K562 (cell line): Measurements from ENCODE around the gene OLFML1. TPM values are rescaled to one million over a fixed set of nuclear protein-coding genes. Genes with fewer than 3 reads are reported as not detected.
A peak's percentile ranks its signal among the peaks of the same experiment; 100 is the strongest.

Experiments used
- ATAC-seq: fragments of 200-7000 bp; cut with Tn5 transposase; 3 replicates; pipeline ENCODE4 v1.9.1; 2020; ENCODE audit warnings: moderate library complexity
- BruUV-seq: library from RNA; stranded (reverse); fragments of 400-500 nt; replicated peaks from 2 replicates; lab custom pipeline; 2021; lab: Mats Ljungman, UMichigan
- CTCF ChIA-PET: fragments of 300-600 bp; formaldehyde crosslinking; extraction: SDS; loops from one replicate; lab custom pipeline; 2021; ENCODE audit warnings: low intra/inter-chr PET ratio; lab: Yijun Ruan, JAX
- POLR2A ChIA-PET: fragments of 300-600, 350-650 bp; sonication (Branson Sonifier 250); formaldehyde crosslinking; extraction: SDS; loops from one replicate; lab custom pipeline; 2021; ENCODE audit warnings: antibody characterized with exemption, inconsistent platforms; lab: Yijun Ruan, JAX
- DNase-seq, 4 experiments: peaks; one replicate each; pipeline versions ENCODE4 v3.0.0 to v3.0.0-alpha.2; 2011 to 2018; ENCODE audit warnings: low spot score in 3 of 4, mixed read lengths in 3 of 4; ENCODE audit errors: extremely low read depth in 1 of 4
- FAIRE-seq: peaks from 2 replicates; lab custom pipeline; 2011; peaks lifted over from hg19 to GRCh38; lab: Jason Lieb, UNC
- H2AFZ ChIP-seq: 2 replicates; pipeline ENCODE4 v1.6.0; 2011; ENCODE audit warnings: low read depth, low read length, control low read depth, inconsistent platforms
- H3K27ac ChIP-seq: fragments of 200-600 bp; 3 replicates; pipeline ENCODE4 v1.8.0; 2011; ENCODE audit warnings: low read depth, mild to moderate bottlenecking, control low read depth, inconsistent platforms, low read length, moderate library complexity, mixed read lengths; ENCODE audit errors: extremely low read depth
- H3K27me3 ChIP-seq, 2 experiments: fragments of 300-600 bp in 1 of 2; 2 replicates in 1 of 2; 3 replicates in 1 of 2; pipeline versions ENCODE4 v1.6.0 to v1.8.0; 2011; ENCODE audit warnings: inconsistent platforms in 2 of 2, low read length in 2 of 2, mild to moderate bottlenecking in 1 of 2, mixed read lengths in 1 of 2, moderate library complexity in 1 of 2; ENCODE audit not compliant: control insufficient read depth in 2 of 2, insufficient read depth in 2 of 2
- H3K36me3 ChIP-seq: fragments of 300-600 bp; 3 replicates; pipeline ENCODE4 v1.8.0; 2011; ENCODE audit warnings: mild to moderate bottlenecking, low read length, inconsistent platforms; ENCODE audit not compliant: control insufficient read depth, insufficient read depth
- H3K4me1 ChIP-seq, 2 experiments: fragments of 200-600 bp in 1 of 2; replicated peaks in 1 of 2; 2 replicates in 1 of 2; 3 replicates in 1 of 2; pipeline versions ENCODE4 v1.5.1 to v1.8.0; 2011; ENCODE audit warnings: inconsistent platforms in 2 of 2, low read length in 2 of 2, mild to moderate bottlenecking in 1 of 2, mixed read lengths in 1 of 2, moderate library complexity in 1 of 2; ENCODE audit not compliant: control insufficient read depth in 2 of 2, insufficient read depth in 2 of 2
- H3K4me2 ChIP-seq: 2 replicates; pipeline ENCODE4 v1.6.1; 2011; ENCODE audit warnings: low read length, control low read depth, inconsistent platforms, mixed read lengths; ENCODE audit not compliant: insufficient read depth
- H3K4me3 ChIP-seq: fragments of 200-600 bp; sonication (generic), shearing (Covaris generic); 2 replicates; pipeline ENCODE4 v1.5.1; 2016; ENCODE audit warnings: control low read depth, inconsistent platforms
- H3K79me2 ChIP-seq: fragments of 200-600 bp; 3 replicates; pipeline ENCODE4 v1.8.0; 2011; ENCODE audit warnings: low read length, inconsistent platforms; ENCODE audit not compliant: control insufficient read depth, insufficient read depth
- H3K9ac ChIP-seq, 2 experiments: 2 replicates each; pipeline versions ENCODE4 v1.6.0 to v1.6.1; 2011; ENCODE audit warnings: low read depth in 2 of 2, low read length in 2 of 2, control low read depth in 1 of 2, inconsistent platforms in 1 of 2, mild to moderate bottlenecking in 1 of 2, mixed read lengths in 1 of 2; ENCODE audit not compliant: insufficient read depth in 1 of 2
- H3K9me1 ChIP-seq: one replicate; pipeline ENCODE4 v1.6.0; 2011; ENCODE audit warnings: inconsistent platforms, mild to moderate bottlenecking, low read length, moderate library complexity; ENCODE audit not compliant: control insufficient read depth, insufficient read depth
- H3K9me3 ChIP-seq: replicated peaks from 2 replicates; pipeline ENCODE4 v1.5.1; 2011; ENCODE audit warnings: low read depth, low read length, inconsistent platforms; ENCODE audit not compliant: control insufficient read depth, insufficient read depth
- H4K20me1 ChIP-seq: replicated peaks from 2 replicates; pipeline ENCODE4 v1.6.1; 2011; ENCODE audit warnings: low read length, inconsistent platforms, mixed read lengths; ENCODE audit not compliant: control insufficient read depth, insufficient read depth
- BHLHE40 ChIP-seq: IDR thresholded peaks from 2 replicates; pipeline ENCODE4 v1.6.1; 2011; ENCODE audit warnings: low read length, improper control_type of control experiment
- CTCF ChIP-seq, 3 experiments: IDR thresholded peaks in 2 of 3; conservative IDR thresholded peaks in 1 of 3; 2 replicates each; pipeline ENCODE4 v1.5.1; 2011 to 2012; ENCODE audit warnings: low read length in 3 of 3, mild to moderate bottlenecking in 3 of 3, control low read depth in 2 of 3, improper control_type of control experiment in 1 of 3, inconsistent platforms in 1 of 3, low read depth in 1 of 3, mixed read lengths in 1 of 3, moderate library complexity in 1 of 3; ENCODE audit not compliant: insufficient read depth in 2 of 3
- CXXC5 ChIP-seq: fragments of 250-450 bp; sonication (Bioruptor Pico); IDR thresholded peaks from 2 replicates; pipeline ENCODE4 v1.8.0; 2022; ENCODE audit warnings: inconsistent platforms, mild to moderate bottlenecking, moderate library complexity
- DMBX1 ChIP-seq: fragments of 250-450 bp; sonication (Bioruptor Pico); IDR thresholded peaks from 2 replicates; pipeline ENCODE4 v1.8.0; 2022; ENCODE audit warnings: inconsistent platforms, mild to moderate bottlenecking, moderate library complexity, borderline replicate concordance
- HDAC6 ChIP-seq: IDR thresholded peaks from 2 replicates; pipeline ENCODE4 v1.6.1; 2012; ENCODE audit warnings: low read depth, mild to moderate bottlenecking, control low read depth, inconsistent platforms, low read length, moderate library complexity
- PTTG1 ChIP-seq: fragments of 450-650 bp; IDR thresholded peaks from 2 replicates; pipeline ENCODE4 v1.6.1; 2016; ENCODE audit warnings: low read depth, mild to moderate bottlenecking, missing genetic modification characterization, missing compliant biosample characterization
- STAG1 ChIP-seq: sonication (generic); formaldehyde crosslinking; IDR thresholded peaks from 2 replicates; pipeline ENCODE4 v1.5.0; 2020; ENCODE audit warnings: missing genetic modification reagents, borderline replicate concordance
- STAT6 ChIP-seq: sonication (generic); formaldehyde crosslinking; IDR thresholded peaks from 2 replicates; pipeline ENCODE4 v1.8.1; 2023; ENCODE audit warnings: mild to moderate bottlenecking, missing genetic modification reagents
- TFE3 ChIP-seq: fragments of 450-650 bp; formaldehyde crosslinking; IDR thresholded peaks from 2 replicates; pipeline ENCODE4 v1.4.0; 2020; ENCODE audit warnings: mild to moderate bottlenecking, mixed read lengths
- VEZF1 ChIP-seq: fragments of 200-800 bp; sonication (Bioruptor generic); IDR thresholded peaks from 2 replicates; pipeline ENCODE4 v1.6.1; 2017; ENCODE audit warnings: missing genetic modification characterization, missing compliant biosample characterization
- ZBTB7A ChIP-seq: IDR thresholded peaks from 2 replicates; pipeline ENCODE4 v1.6.1; 2011; ENCODE audit warnings: low read depth, mild to moderate bottlenecking, low read length, moderate library complexity, borderline replicate concordance; ENCODE audit not compliant: control insufficient read depth
- WGBS: fragments of 100-300 bp; shearing (Covaris generic); methylation state at CpG from one replicate; pipeline ENCODE4 v1.1.6; 2016; ENCODE audit warnings: low coverage, mixed read lengths; ENCODE audit not compliant: insufficient coverage; ENCODE audit errors: missing lambda C conversion rate; 5-methylcytosine and 5-hydroxymethylcytosine counted together
- in situ Hi-C: fragments of 300-500 bp; cut with MboI; formaldehyde crosslinking; loops from 4 replicates; pipeline ENCODE4 v1.15.0; 2018; ENCODE audit warnings: inconsistent platforms, mixed read lengths
- intact Hi-C: fragments of 100-400 bp; cut with micrococcal nuclease; formaldehyde crosslinking; loops from 2 replicates; pipeline ENCODE4 v1.14.2; 2022
- polyA plus RNA-seq, 8 experiments: library from polyadenylated mRNA; depleted of rRNA in 4 of 8; stranded (reverse) in 5 of 8; unstranded in 3 of 8; fragments of >200 nt; fragmentation: Nextera tagmentation in 2 of 8; fragmentation: Illumina TruSeq in 1 of 8; extraction: Ambion mirVana in 2 of 8; extraction: Trizol in 1 of 8; gene quantifications; 2 replicates each; pipeline versions ENCODE4 v1.2.1 to v1.2.3, GENCODE V29; 2011 to 2014; ENCODE audit warnings: inconsistent platforms in 1 of 8, missing spikeins in 1 of 8
- total RNA-seq, 7 experiments: library from RNA; depleted of rRNA in 6 of 7; stranded (reverse); fragments of >200 nt in 6 of 7; fragmentation: Illumina TruSeq in 2 of 7; extraction: Trizol in 2 of 7; gene quantifications; 2 replicates each; pipeline versions ENCODE4 v1.2.1 to v1.2.3, GENCODE V29; 2011 to 2021; ENCODE audit warnings: low replicate concordance in 1 of 7

Gene OLFML1
- total and polyA plus RNA-seq, 9 of the 15 experiments (the other 6 are each of a cell fraction or from before 2014, with no cell fraction given): not detected

- CTCF ChIA-PET: interaction anchor here (0.7 kb wide), 1 partner anchor 175 kb away, joined by 3 read pairs; no protein-coding TSS in a partner anchor
- ATAC-seq (peak; percentile 99), FAIRE-seq (no peak), DNase-seq (peak; percentile 72 to 97 (median 94))
- no peaks in the 10 kb centered on the region for H3K36me3 ChIP-seq
- BruUV-seq: no TSS peak
- peaks cover 0 to 18% of the 10 kb centered on the region in 2 experiments; a peak in 3 of 5 replicates for H3K4me1 ChIP-seq
- no peaks in the 10 kb centered on the region for H3K9me3 ChIP-seq
- in situ Hi-C loops: no loop called here
- H2AFZ ChIP-seq: peak within 1 kb of the TSS; percentile 93
- 0 out of 2 replicates have a peak, but pooled peaks cover 2% of the 10 kb centered on the region for H4K20me1 ChIP-seq
- intact Hi-C loops: loop anchor here (1.0 kb wide), 1 partner anchor 144 kb away; no protein-coding TSS in a partner anchor
- no peaks in the 10 kb centered on the region for H3K9me1 ChIP-seq
- H3K4me3 ChIP-seq: peak within 1 kb of the TSS; percentile 70
- 3% methylated on average over 38 of the region's 79 CpGs for WGBS
- H3K4me2 ChIP-seq: peak within 1 kb of the TSS; percentile 80
- POLR2A ChIA-PET: interaction anchor here (0.6 to 0.9 kb wide), 2 partner anchors 26 to 138 kb away, joined by 3 to 5 read pairs; no protein-coding TSS in a partner anchor
- peak within 1 kb of the TSS; percentile 22; the same call in 1 of the 3 replicates for H3K27ac ChIP-seq
- peaks cover 4 to 28% of the 10 kb centered on the region in 2 experiments; a peak in 4 of 5 replicates for H3K27me3 ChIP-seq
- peak within 1 kb of the TSS; percentile 51 to 87 for H3K9ac ChIP-seq
- no peaks in the 10 kb centered on the region for H3K79me2 ChIP-seq
- TF ChIP-seq STAT6 (CRISPR knock-in tag) (no peak), CXXC5 (peak; percentile 75), TFE3 (CRISPR knock-in tag) (peak; percentile 44), DMBX1 (no peak), PTTG1 (tag) (no peak), ZBTB7A (peak; percentile 6; the same call in 1 of the 2 replicates), CTCF (IDR thresholded peaks at IDR 0.05 in 2 of 3, conservative IDR thresholded peaks at IDR 0.05 in 1 of 3; ENCODE audit: insufficient read depth in 2 of 3, low read depth in 1 of 3, low read length in 3 of 3) (peak; percentile 61 to 71 (median 67)), STAG1 (CRISPR knock-in tag) (no peak), HDAC6 (no peak), VEZF1 (CRISPR knock-in tag) (peak; percentile 82), BHLHE40 (peak; percentile 69)
Measured at GRCh38 chr11:7513234-7514098, 28.2 kb downstream of the OLFML1 start, which contains the start of gene PPFIBP2. TSS of gene PPFIBP2 (plus strand) at chr11:7513999. CDS start at chr11:7549476, 35,477 bp downstream.
